ENCODE data around the gene GPR4. TPM values are rescaled to one million over a fixed set of nuclear protein-coding genes. Genes with fewer than 3 reads are reported as not detected.

The GPR4 gene
- 0.19 to 0.79 TPM (median 0.39 TPM) in 5 replicates for total RNA-seq (2022; extraction: Qiagen RNA extraction)

DNA sequence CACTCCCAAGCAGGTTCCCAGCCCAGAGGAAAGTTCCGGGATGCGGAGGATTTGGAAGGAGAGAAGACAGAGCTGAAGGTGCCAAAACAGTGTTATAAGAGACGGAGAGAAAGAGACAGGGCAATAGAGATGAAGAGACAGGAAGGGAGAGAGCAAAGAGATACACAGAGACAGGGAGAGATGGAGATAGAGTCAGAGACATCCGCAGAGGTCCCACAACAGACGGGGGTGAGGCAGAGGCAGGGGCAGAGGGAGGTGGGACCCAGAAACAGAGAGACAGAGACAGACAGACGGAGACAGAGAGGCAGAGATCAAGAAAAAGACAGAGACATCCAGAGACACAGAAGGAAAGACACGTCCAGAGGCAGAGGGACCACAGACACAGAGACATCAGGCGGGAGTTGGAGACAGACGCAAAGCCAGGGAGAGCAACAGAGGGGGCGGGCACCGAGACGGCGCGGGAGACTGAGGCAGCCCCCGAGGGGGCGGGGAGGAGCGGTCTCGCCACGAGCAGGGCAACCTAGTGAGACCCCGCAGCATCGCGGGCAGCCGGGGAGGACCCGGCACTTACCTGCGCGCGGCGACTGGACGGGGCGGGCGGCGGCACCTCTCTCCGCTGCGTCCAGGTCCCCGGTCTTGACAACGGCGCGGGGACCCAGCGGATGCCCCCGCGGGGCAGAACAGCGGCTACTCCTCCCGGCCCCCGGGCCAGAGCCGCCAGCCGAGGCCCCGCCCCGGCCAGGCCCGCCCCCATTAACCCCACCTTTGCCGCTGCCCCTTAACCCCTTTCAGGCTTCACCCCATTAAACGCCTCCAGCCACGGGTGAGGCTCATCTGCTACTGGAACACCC lies at the start of gene GPR4:
GPR4 (minus strand) TSS at position 689 of the 851 bp plus-strand sequence. CDS start 10,346 bp downstream, outside the sequence.

GRCh38 chr19:45638930-45639729 lies 37.1 kb upstream of the GPR4 start, which contains the start of gene EML2:
Gene EML2 (minus strand): TSS chr19:45639397. CDS start chr19:45639376, 21 bp downstream.

GRCh38 chr19:45584332-45585157 lies 17.5 kb downstream of the GPR4 start, which contains the start of gene OPA3:
Gene OPA3 (minus strand): TSS chr19:45584802. CDS start chr19:45584764, 38 bp downstream.

Other genes with a start within 250 kb of the GPR4 start
- gene ERCC2, start 231.6 kb downstream of the GPR4 start, total RNA-seq (2022; extraction: Qiagen RNA extraction): 11.7 to 13.6 TPM (median 12.9 TPM) in 5 replicates
- 32.7 to 42.5 TPM (median 39.9 TPM) in 5 replicates for gene PPP1R13L, start 197.1 kb downstream of the GPR4 start, total RNA-seq (2022; extraction: Qiagen RNA extraction)
- gene POLR1G, start 195.6 kb downstream of the GPR4 start, total RNA-seq (2022; extraction: Qiagen RNA extraction): 43.6 to 52.2 TPM (median 46.4 TPM) in 5 replicates
- gene ERCC1, start 178.3 kb downstream of the GPR4 start, total RNA-seq (2022; extraction: Qiagen RNA extraction): 146 to 172 TPM (median 160 TPM) in 5 replicates
- 12.2 to 18.7 TPM (median 15.8 TPM) in 5 replicates for gene FOSB, start 134.2 kb downstream of the GPR4 start, total RNA-seq (2022; extraction: Qiagen RNA extraction)
- gene RTN2, start 105.2 kb downstream of the GPR4 start, total RNA-seq (2022; extraction: Qiagen RNA extraction): 11.5 to 16.1 TPM (median 12.5 TPM) in 5 replicates
- gene PPM1N, start 103.8 kb downstream of the GPR4 start, total RNA-seq (2022; extraction: Qiagen RNA extraction): 7.1 to 10.4 TPM (median 8.1 TPM) in 5 replicates
- 180 to 230 TPM (median 218 TPM) in 5 replicates for gene VASP, start 94.7 kb downstream of the GPR4 start, total RNA-seq (2022; extraction: Qiagen RNA extraction)
- 11.8 to 20.0 TPM (median 17.5 TPM) in 5 replicates for gene OPA3, start 17.4 kb downstream of the GPR4 start, total RNA-seq (2022; extraction: Qiagen RNA extraction)
- 18.4 to 27.7 TPM (median 24.5 TPM) in 5 replicates for gene EML2, start 37.2 kb upstream of the GPR4 start, total RNA-seq (2022; extraction: Qiagen RNA extraction)
- gene GIPR, start 66.0 kb upstream of the GPR4 start, total RNA-seq (2022; extraction: Qiagen RNA extraction): 2.0 to 5.1 TPM (median 3.5 TPM) in 5 replicates
- 770 to 989 TPM (median 799 TPM) in 5 replicates for gene SNRPD2, start 89.7 kb upstream of the GPR4 start, total RNA-seq (2022; extraction: Qiagen RNA extraction)
- 6.5 to 10.3 TPM (median 9.3 TPM) in 5 replicates for gene QPCTL, start 90.5 kb upstream of the GPR4 start, total RNA-seq (2022; extraction: Qiagen RNA extraction)
- 7.2 to 10.0 TPM (median 9.3 TPM) in 5 replicates for gene FBXO46, start 128.7 kb upstream of the GPR4 start, total RNA-seq (2022; extraction: Qiagen RNA extraction)
- 0.06 to 0.08 TPM (median 0.07 TPM) in 4 of 5 replicates, not detected in the other for gene MEIOSIN, start 131.2 kb upstream of the GPR4 start, total RNA-seq (2022; extraction: Qiagen RNA extraction)
- gene SIX5, start 167.0 kb upstream of the GPR4 start, total RNA-seq (2022; extraction: Qiagen RNA extraction): 16.8 to 28.2 TPM (median 25.8 TPM) in 5 replicates
- 32.3 to 55.5 TPM (median 45.8 TPM) in 5 replicates for gene DMPK, start 180.3 kb upstream of the GPR4 start, total RNA-seq (2022; extraction: Qiagen RNA extraction)
- gene DMWD, start 190.6 kb upstream of the GPR4 start, total RNA-seq (2022; extraction: Qiagen RNA extraction): 20.2 to 37.2 TPM (median 35.9 TPM) in 5 replicates
- not detected in 5 replicates for gene RSPH6A, start 213.1 kb upstream of the GPR4 start, total RNA-seq (2022; extraction: Qiagen RNA extraction)

Data from A549 treated with Mapracorat at 1 μM for 4 hours (cell line).